HG03460 (cell line): ENCODE data around the gene MYO1F.

Source experiments
- ATAC-seq: cut with Tn5 transposase; IDR thresholded peaks from one replicate; pipeline ENCODE4 v1.9.1; 2021; ENCODE audit not compliant: unreplicated experiment

Gene MYO1F

DNA sequence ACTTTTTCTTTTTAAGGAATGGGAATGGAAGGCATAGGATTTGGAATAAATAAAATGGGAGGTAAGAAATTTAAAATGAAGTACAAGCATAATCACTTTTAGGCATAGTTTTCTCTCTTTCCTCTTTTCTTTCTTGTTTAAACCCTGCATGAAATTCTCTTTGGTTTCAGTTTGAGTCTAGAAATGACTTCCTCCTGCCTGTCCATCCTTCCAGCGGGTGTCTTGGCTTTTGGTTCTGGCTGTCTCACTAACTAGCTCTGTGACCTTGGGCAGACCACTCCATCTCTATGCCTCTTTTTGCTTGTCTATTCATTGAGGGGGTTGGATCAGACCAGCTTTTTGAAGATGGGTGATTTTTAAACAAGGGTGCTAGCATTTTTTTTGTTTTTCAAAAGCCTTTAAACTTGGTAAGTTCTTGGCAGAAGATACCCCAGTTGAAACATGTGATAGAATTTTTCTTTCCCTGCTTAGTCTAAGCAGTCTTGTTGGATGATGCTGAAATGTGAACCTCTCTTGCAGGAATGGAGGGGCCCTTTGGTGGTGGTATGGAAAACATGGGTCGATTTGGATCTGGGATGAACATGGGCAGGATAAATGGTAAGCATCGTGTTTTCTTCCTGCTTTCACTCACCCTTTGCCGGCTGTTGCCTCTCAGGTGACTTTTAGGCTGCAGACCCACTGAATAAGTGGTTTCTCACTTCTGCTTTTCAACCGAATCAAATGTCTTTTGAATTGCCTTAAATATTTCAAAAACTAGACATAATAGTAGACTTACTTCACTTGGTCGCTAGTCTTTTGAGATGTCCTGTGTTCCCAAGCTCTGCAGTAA lies 103.4 kb downstream of the MYO1F start:
- peak; percentile 48 for ATAC-seq
